C4-2B (cell line): ENCODE data around the gene SLX4IP.

ENCODE experiments used
- H3K27ac ChIP-seq: fragments of 450-650 bp; 2 replicates; pipeline ENCODE4 v1.5.1; 2017
- CTCF ChIP-seq: fragments of 450-650 bp; conservative IDR thresholded peaks from 2 replicates; pipeline ENCODE4 v1.5.1; 2017; ENCODE audit warnings: mild to moderate bottlenecking
- ZFX ChIP-seq: fragments of 450-650 bp; IDR thresholded peaks from 2 replicates; pipeline ENCODE4 v1.6.1; 2017

SLX4IP gene

GRCh38 chr20:10430000-10430466, 5.1 kb upstream of the SLX4IP start:
- no peak overlapping the region for H3K27ac ChIP-seq
- TF ChIP-seq ZFX, result no peak
- no peak for TF ChIP-seq CTCF

GRCh38 chr20:10430704-10431103, 4.4 kb upstream of the SLX4IP start:
- TF ChIP-seq ZFX (no peak), CTCF (no peak)
- no peak overlapping the region for H3K27ac ChIP-seq

- TF ChIP-seq CTCF (no peak), ZFX (no peak)
- no peak overlapping the region for H3K27ac ChIP-seq
Observed at GRCh38 chr20:10432079-10432478, 3.0 kb upstream of the SLX4IP start.

GRCh38 chr20:10433014-10433622, 2.0 kb upstream of the SLX4IP start:
- no peak for TF ChIP-seq ZFX
- no peak for TF ChIP-seq CTCF
- peak overlapping the region; percentile 97 for H3K27ac ChIP-seq

GRCh38 chr20:10433623-10434466, 1.3 kb upstream of the SLX4IP start, which contains the start of gene MKKS:
TSS of gene MKKS (minus strand) at chr20:10434222. CDS start at chr20:10413514, 20,708 bp downstream.
- TF ChIP-seq CTCF (no peak), ZFX (0 out of 2 replicates have a peak, but pooled peaks have one; percentile 32)
- peak within 1 kb of the TSS; percentile 97 for H3K27ac ChIP-seq

- H3K27ac ChIP-seq, result peak overlapping the region; percentile 97
- TF ChIP-seq CTCF (no peak), ZFX (no peak)
Observed at GRCh38 chr20:10434467-10434831, 656 bp upstream of the SLX4IP start.
